HCT116 (cell line): ENCODE measurements around the gene EEF2. TPM values are rescaled to one million over a fixed set of nuclear protein-coding genes. Genes with fewer than 3 reads are reported as not detected.

ENCODE experiments used
- ATAC-seq: fragments of 200-7000 bp; cut with Tn5 transposase; 2 replicates; pipeline ENCODE4 v1.9.1; 2020; ENCODE audit warnings: mild to moderate bottlenecking, moderate library complexity
- BruUV-seq: library from RNA; stranded (reverse); fragments of 400-500 nt; replicated peaks from 2 replicates; lab custom pipeline; 2021; lab: Mats Ljungman, UMichigan
- CTCF ChIA-PET: fragments of 300-600 bp; sonication (Branson Sonifier 250); formaldehyde crosslinking; loops from one replicate; lab custom pipeline; 2021; ENCODE audit warnings: antibody characterized with exemption; lab: Charles Lee
- POLR2A ChIA-PET: fragments of 300-600, 350-600 bp; sonication (Branson Sonifier 250); formaldehyde crosslinking; loops from one replicate; lab custom pipeline; 2021; ENCODE audit warnings: antibody characterized with exemption; lab: Charles Lee
- RAD21 ChIA-PET, 2 experiments: fragments of 300-600 bp; sonication (Branson Sonifier 250); formaldehyde crosslinking; loops; one replicate each; lab custom pipeline; 2023; ENCODE audit warnings: low total read pairs in 2 of 2; ENCODE audit not compliant: uncharacterized antibody in 2 of 2, unreplicated experiment in 2 of 2, low non-redundant PET in 1 of 2; lab: Charles Lee
- DNase-seq: peaks from one replicate; pipeline ENCODE4 v3.0.0-alpha.2; 2010; ENCODE audit warnings: low read depth, low spot score
- H2AFZ ChIP-seq: fragments of 200-600 bp; shearing (Covaris generic), sonication (generic); 2 replicates; pipeline ENCODE4 v1.6.1; 2017; ENCODE audit warnings: low read depth, mixed run types, mixed read lengths, antibody characterized with exemption, low read length; ENCODE audit not compliant: poor library complexity, severe bottlenecking
- H3K27ac ChIP-seq: 2 replicates; pipeline ENCODE4 v1.5.1; 2012; ENCODE audit warnings: low read depth, low read length
- H3K27me3 ChIP-seq: fragments of 200-600 bp; sonication (generic); 2 replicates; pipeline ENCODE4 v1.6.1; 2016; ENCODE audit warnings: mixed run types, low read length, mixed read lengths; ENCODE audit not compliant: insufficient read depth
- H3K36me3 ChIP-seq, 2 experiments: fragments of 200-500 bp in 1 of 2; fragments of 200-600 bp in 1 of 2; sonication (Bioruptor generic) in 1 of 2; sonication (generic) in 1 of 2; 2 replicates each; pipeline versions ENCODE4 v1.5.1 to v1.6.1; 2014 to 2016; ENCODE audit warnings: low read length in 2 of 2, inconsistent platforms in 1 of 2, mixed read lengths in 1 of 2, mixed run types in 1 of 2; ENCODE audit not compliant: insufficient read depth in 2 of 2, control insufficient read depth in 1 of 2
- H3K4me1 ChIP-seq, 2 experiments: fragments of 200-600 bp in 1 of 2; sonication (generic) in 1 of 2; 2 replicates each; pipeline versions ENCODE4 v1.5.1 to v1.6.1; 2012 to 2017; ENCODE audit warnings: low read length in 2 of 2, inconsistent platforms in 1 of 2, mild to moderate bottlenecking in 1 of 2, mixed read lengths in 1 of 2, mixed run types in 1 of 2, moderate library complexity in 1 of 2; ENCODE audit not compliant: insufficient read depth in 2 of 2, control insufficient read depth in 1 of 2
- H3K4me2 ChIP-seq: fragments of 200-600 bp; sonication (generic); 2 replicates; pipeline ENCODE4 v1.6.1; 2017; ENCODE audit warnings: mixed run types, low read length, mixed read lengths
- H3K4me3 ChIP-seq, 2 experiments: fragments of 200-600 bp in 1 of 2; sonication (generic) in 1 of 2; replicated peaks in 1 of 2; 2 replicates each; pipeline ENCODE4 v1.5.1; 2011 to 2016; ENCODE audit warnings: low read length in 2 of 2, control low read depth in 1 of 2, low read depth in 1 of 2, mild to moderate bottlenecking in 1 of 2, mixed read lengths in 1 of 2, mixed run types in 1 of 2
- H3K79me2 ChIP-seq: fragments of 200-600 bp; sonication (generic); 2 replicates; pipeline ENCODE4 v1.6.1; 2017; ENCODE audit warnings: mild to moderate bottlenecking, mixed run types, low read length, moderate library complexity, mixed read lengths; ENCODE audit not compliant: insufficient read depth
- H3K9ac ChIP-seq: fragments of 200-600 bp; sonication (generic); 2 replicates; pipeline ENCODE4 v1.6.1; 2016; ENCODE audit warnings: low read length, mixed read lengths
- H3K9me2 ChIP-seq: fragments of 200-600 bp; sonication (generic), shearing (Covaris generic); 2 replicates; pipeline ENCODE4 v1.6.1; 2017; ENCODE audit warnings: mixed run types, mild to moderate bottlenecking, moderate library complexity; ENCODE audit not compliant: insufficient read depth
- H3K9me3 ChIP-seq, 2 experiments: fragments of 200-500 bp in 1 of 2; fragments of 200-600 bp in 1 of 2; sonication (Bioruptor generic) in 1 of 2; sonication (generic) in 1 of 2; 2 replicates each; pipeline ENCODE4 v1.6.1; 2014 to 2017; ENCODE audit warnings: low read length in 2 of 2, mixed read lengths in 2 of 2, inconsistent platforms in 1 of 2, low read depth in 1 of 2, mild to moderate bottlenecking in 1 of 2, mixed run types in 1 of 2, moderate library complexity in 1 of 2; ENCODE audit not compliant: control insufficient read depth in 1 of 2, insufficient read depth in 1 of 2
- H4K20me1 ChIP-seq: fragments of 200-600 bp; sonication (generic), shearing (Covaris generic); 2 replicates; pipeline ENCODE4 v1.6.1; 2017; ENCODE audit warnings: mixed run types, mild to moderate bottlenecking, moderate library complexity; ENCODE audit not compliant: insufficient read depth
- MAX ChIP-seq: IDR thresholded peaks from 2 replicates; pipeline ENCODE4 v1.6.1; 2012
- intact Hi-C: fragments of 100-400 bp; cut with micrococcal nuclease; formaldehyde crosslinking; loops from 2 replicates; pipeline ENCODE4 v1.10.0; 2022
- microRNA counts: library from miRNA; unstranded; fragments of <30 nt; microRNA quantifications from one replicate; lab custom pipeline; 2015
- microRNA-seq: library from miRNA; unstranded; fragments of <30 nt; microRNA quantifications from one replicate; pipeline ENCODE4, GENCODE V29; 2016; ENCODE audit warnings: borderline number of aligned reads
- total RNA-seq: library from RNA; stranded (reverse); gene quantifications from one replicate; pipeline ENCODE4 v1.2.1, GENCODE V29; 2021; ENCODE audit not compliant: unreplicated experiment
- TF ChIP-seq, protein P1 (sequence below), 3 experiments: fragments of 200-600 bp in 1 of 3; sonication (generic) in 1 of 3; IDR thresholded peaks in 2 of 3; conservative IDR thresholded peaks in 1 of 3; 2 replicates each; pipeline ENCODE4 v1.5.1; 2012 to 2017; ENCODE audit warnings: low read depth in 2 of 3, low read length in 2 of 3, antibody characterized with exemption in 1 of 3, borderline replicate concordance in 1 of 3, control low read depth in 1 of 3, mild to moderate bottlenecking in 1 of 3, mixed read lengths in 1 of 3, mixed run types in 1 of 3, moderate library complexity in 1 of 3; ENCODE audit not compliant: insufficient read depth in 1 of 3

The EEF2 gene
- total RNA-seq, 1 experiment from 2014 or later = 3,796 TPM

- ChIA-PET POLR2A (interaction anchor here (0.6 to 1.5 kb wide), 2 partner anchors 25 to 54 kb away, joined by 3 read pairs; partner anchors contain the start of gene EEF2), RAD21 (no interaction called here), CTCF (no interaction called here)
- Histone ChIP-seq H2AFZ (no peak overlapping the region), H3K4me1 (peaks cover 7% of the 10 kb centered on the region in 2 experiments; a peak in 3 of 4 replicates), H3K4me3 (no peak overlapping the region), H4K20me1 (no peaks in the 10 kb centered on the region), H3K9me2 (no peaks in the 10 kb centered on the region), H3K4me2 (no peak overlapping the region), H3K9me3 (no peaks in the 10 kb centered on the region), H3K27me3 (no peaks in the 10 kb centered on the region), H3K36me3 (no peaks in the 10 kb centered on the region), H3K27ac (0 out of 2 replicates have a peak overlapping the region, but pooled peaks have one; percentile 16), H3K9ac (no peak overlapping the region), H3K79me2 (no peaks in the 10 kb centered on the region)
- TF ChIP-seq, protein P1, sequence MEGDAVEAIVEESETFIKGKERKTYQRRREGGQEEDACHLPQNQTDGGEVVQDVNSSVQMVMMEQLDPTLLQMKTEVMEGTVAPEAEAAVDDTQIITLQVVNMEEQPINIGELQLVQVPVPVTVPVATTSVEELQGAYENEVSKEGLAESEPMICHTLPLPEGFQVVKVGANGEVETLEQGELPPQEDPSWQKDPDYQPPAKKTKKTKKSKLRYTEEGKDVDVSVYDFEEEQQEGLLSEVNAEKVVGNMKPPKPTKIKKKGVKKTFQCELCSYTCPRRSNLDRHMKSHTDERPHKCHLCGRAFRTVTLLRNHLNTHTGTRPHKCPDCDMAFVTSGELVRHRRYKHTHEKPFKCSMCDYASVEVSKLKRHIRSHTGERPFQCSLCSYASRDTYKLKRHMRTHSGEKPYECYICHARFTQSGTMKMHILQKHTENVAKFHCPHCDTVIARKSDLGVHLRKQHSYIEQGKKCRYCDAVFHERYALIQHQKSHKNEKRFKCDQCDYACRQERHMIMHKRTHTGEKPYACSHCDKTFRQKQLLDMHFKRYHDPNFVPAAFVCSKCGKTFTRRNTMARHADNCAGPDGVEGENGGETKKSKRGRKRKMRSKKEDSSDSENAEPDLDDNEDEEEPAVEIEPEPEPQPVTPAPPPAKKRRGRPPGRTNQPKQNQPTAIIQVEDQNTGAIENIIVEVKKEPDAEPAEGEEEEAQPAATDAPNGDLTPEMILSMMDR (IDR thresholded peaks at IDR 0.05 in 2 of 3, conservative IDR thresholded peaks at IDR 0.05 in 1 of 3; ENCODE audit: borderline replicate concordance in 1 of 3, insufficient read depth in 1 of 3, low read depth in 2 of 3, low read length in 2 of 3) = no peak
- peak; percentile 47; the same call in 1 of the 2 replicates for TF ChIP-seq MAX
- no TSS peak for BruUV-seq
- intact Hi-C loops = no loop called here
- no peak for DNase-seq
- peak; percentile 27; the same call in 1 of the 2 replicates for ATAC-seq
These were observed 54.2 kb downstream of the EEF2 start for GRCh38 chr19:3931041-3931440.

MicroRNAs within 50 kb of the gene (microRNA counts, 767-probe panel; counts per million panel counts)
- not detected for microRNA hsa-miR-637 (lab: Ali Mortazavi, UCI)

Small RNAs within 50 kb of the gene (microRNA-seq; reads per million reads assigned to microRNA genes)
- gene MIR637 = not detected

Other genes with a start within 250 kb of the EEF2 start
- gene APBA3, start 223.8 kb downstream of the EEF2 start, total RNA-seq = 29.5 TPM
- 67.1 TPM for gene MRPL54, start 222.8 kb downstream of the EEF2 start, total RNA-seq
- not detected for gene RAX2, start 213.2 kb downstream of the EEF2 start, total RNA-seq
- not detected for gene MATK, start 199.1 kb downstream of the EEF2 start, total RNA-seq
- 0.34 TPM for gene ZFR2, start 116.4 kb downstream of the EEF2 start, total RNA-seq
- gene ATCAY, start 104.8 kb downstream of the EEF2 start, total RNA-seq = not detected
- gene NMRK2, start 52.4 kb downstream of the EEF2 start, total RNA-seq = not detected
- gene DAPK3, start 14.4 kb downstream of the EEF2 start, total RNA-seq = 54.8 TPM
- gene PIAS4, start 22.3 kb upstream of the EEF2 start, total RNA-seq = 28.4 TPM
- gene ZBTB7A, start 81.4 kb upstream of the EEF2 start, total RNA-seq = 49.5 TPM
- gene MAP2K2, start 138.7 kb upstream of the EEF2 start, total RNA-seq = 186 TPM
- gene CREB3L3, start 168.2 kb upstream of the EEF2 start, total RNA-seq = 0.25 TPM
- 36.3 TPM for gene SIRT6, start 197.1 kb upstream of the EEF2 start, total RNA-seq
- 1.7 TPM for gene ANKRD24, start 197.2 kb upstream of the EEF2 start, total RNA-seq
- 1.2 TPM for gene EBI3, start 244.1 kb upstream of the EEF2 start, total RNA-seq